SK-N-SH (cell line): Measurements from ENCODE around the gene NFIA. TPM values are rescaled to one million over a fixed set of nuclear protein-coding genes. Genes with fewer than 3 reads are reported as not detected.
A peak's percentile ranks its signal among the peaks of the same experiment; 100 is the strongest.

Experiments used
- CTCF ChIA-PET: fragments of 300-600, 350-600 bp; formaldehyde crosslinking; extraction: SDS; loops from one replicate; lab custom pipeline; 2021; lab: Yijun Ruan, JAX
- POLR2A ChIA-PET: fragments of 350-600 bp; sonication (Branson Sonifier 250); formaldehyde crosslinking; extraction: SDS; loops from one replicate; lab custom pipeline; 2020; ENCODE audit warnings: antibody characterized with exemption, inconsistent platforms; lab: Yijun Ruan, JAX
- DNase-seq: peaks from one replicate; pipeline ENCODE4 v3.0.0; 2012
- H2AFZ ChIP-seq: fragments of 200-600 bp; sonication (generic); 2 replicates; pipeline ENCODE4 v1.8.1; 2016; ENCODE audit warnings: antibody characterized with exemption, mild to moderate bottlenecking, low read depth
- H3F3A ChIP-seq: fragments of 200-600 bp; sonication (generic); replicated peaks from 2 replicates; pipeline ENCODE3; 2016; ENCODE audit warnings: antibody characterized with exemption, mild to moderate bottlenecking; ENCODE audit not compliant: insufficient read depth
- H3K27ac ChIP-seq, 2 experiments: fragments of 200-500 bp in 1 of 2; fragments of 200-600 bp in 1 of 2; sonication (Bioruptor generic) in 1 of 2; sonication (generic), shearing (Covaris generic) in 1 of 2; 2 replicates each; pipeline versions ENCODE4 v1.5.1 to v1.6.1; 2014 to 2016; ENCODE audit warnings: low read depth in 2 of 2, inconsistent platforms in 1 of 2, low read length in 1 of 2, mild to moderate bottlenecking in 1 of 2, mixed read lengths in 1 of 2
- H3K27me3 ChIP-seq: fragments of 200-600 bp; sonication (generic), shearing (Covaris generic); 2 replicates; pipeline ENCODE4 v1.6.1; 2016; ENCODE audit warnings: mixed run types; ENCODE audit not compliant: insufficient read depth
- H3K36me3 ChIP-seq, 2 experiments: fragments of 200-500 bp in 1 of 2; fragments of 200-600 bp in 1 of 2; sonication (Bioruptor generic) in 1 of 2; sonication (generic) in 1 of 2; replicated peaks in 1 of 2; 2 replicates each; pipeline versions ENCODE3 to v1.5.1; 2014 to 2016; ENCODE audit warnings: low read length in 1 of 2, mild to moderate bottlenecking in 1 of 2; ENCODE audit not compliant: insufficient read depth in 2 of 2, control insufficient read depth in 1 of 2
- H3K4me1 ChIP-seq, 2 experiments: fragments of 200-500 bp in 1 of 2; fragments of 200-600 bp in 1 of 2; sonication (Bioruptor generic) in 1 of 2; sonication (generic), shearing (Covaris generic) in 1 of 2; 2 replicates each; pipeline versions ENCODE4 v1.5.1 to v1.6.1; 2014 to 2016; ENCODE audit warnings: low read depth in 1 of 2, low read length in 1 of 2, mixed run types in 1 of 2; ENCODE audit not compliant: insufficient read depth in 2 of 2, control insufficient read depth in 1 of 2
- H3K4me2 ChIP-seq: fragments of 200-600 bp; sonication (generic), shearing (Covaris generic); 2 replicates; pipeline ENCODE4 v1.6.1; 2017; ENCODE audit warnings: mixed run types
- H3K4me3 ChIP-seq, 2 experiments: fragments of 200-500 bp in 1 of 2; fragments of 200-600 bp in 1 of 2; sonication (Bioruptor generic) in 1 of 2; sonication (generic), shearing (Covaris generic) in 1 of 2; 2 replicates each; pipeline versions ENCODE4 v1.5.1 to v1.8.1; 2014 to 2016; ENCODE audit warnings: low read depth in 2 of 2, inconsistent platforms in 1 of 2, low read length in 1 of 2, mild to moderate bottlenecking in 1 of 2, mixed read lengths in 1 of 2, moderate library complexity in 1 of 2
- H3K79me2 ChIP-seq: fragments of 200-600 bp; sonication (generic); 2 replicates; pipeline ENCODE4 v1.8.1; 2017; ENCODE audit warnings: mild to moderate bottlenecking; ENCODE audit not compliant: insufficient read depth
- H3K9ac ChIP-seq: fragments of 200-600 bp; sonication (generic); 2 replicates; pipeline ENCODE4 v1.6.1; 2017; ENCODE audit warnings: mixed run types
- H3K9me2 ChIP-seq: fragments of 200-600 bp; sonication (generic); 2 replicates; pipeline ENCODE4 v1.6.1; 2017; ENCODE audit warnings: mixed run types
- H3K9me3 ChIP-seq: fragments of 200-600 bp; sonication (generic); 2 replicates; pipeline ENCODE4 v1.6.1; 2017; ENCODE audit warnings: mixed run types, mild to moderate bottlenecking, moderate library complexity
- H4K20me1 ChIP-seq: fragments of 200-600 bp; sonication (generic); 2 replicates; pipeline ENCODE4 v1.6.1; 2017; ENCODE audit warnings: mild to moderate bottlenecking, mixed run types; ENCODE audit not compliant: insufficient read depth
- CTCF ChIP-seq: fragments of 200-600 bp; sonication (generic); IDR thresholded peaks from 2 replicates; pipeline ENCODE4 v1.6.1; 2017; ENCODE audit warnings: antibody characterized with exemption, mild to moderate bottlenecking, moderate library complexity
- ELF1 ChIP-seq: IDR thresholded peaks from 2 replicates; pipeline ENCODE4 v1.4.0; 2012
- FOXM1 ChIP-seq: IDR thresholded peaks from 2 replicates; pipeline ENCODE4 v1.4.0; 2012; ENCODE audit warnings: low read depth, mild to moderate bottlenecking
- JUND ChIP-seq: IDR thresholded peaks from 2 replicates; pipeline ENCODE4 v1.4.0; 2012
- MEF2A ChIP-seq: IDR thresholded peaks from 2 replicates; pipeline ENCODE4 v1.4.0; 2012; ENCODE audit warnings: low read depth, borderline replicate concordance
- PBX3 ChIP-seq: IDR thresholded peaks from 2 replicates; pipeline ENCODE4; 2012
- POLR2AphosphoS5 ChIP-seq: IDR thresholded peaks from 2 replicates; pipeline ENCODE4 v1.6.1; 2012; ENCODE audit warnings: low read depth, low read length
- RAD21 ChIP-seq: IDR thresholded peaks from 2 replicates; pipeline ENCODE4 v1.6.1; 2012; ENCODE audit warnings: mild to moderate bottlenecking, low read length
- RCOR1 ChIP-seq: fragments of 150-350 bp; IDR thresholded peaks from 2 replicates; pipeline ENCODE4 v1.6.1; 2017; ENCODE audit warnings: antibody characterized with exemption, low read length
- RXRA ChIP-seq: IDR thresholded peaks from 2 replicates; pipeline ENCODE4 v1.4.0; 2012; ENCODE audit warnings: low read depth, mild to moderate bottlenecking, borderline replicate concordance
- SMC3 ChIP-seq: IDR thresholded peaks from 2 replicates; pipeline ENCODE4 v1.6.1; 2012; ENCODE audit warnings: low read depth, low read length, improper control_type of control experiment
- TEAD4 ChIP-seq: IDR thresholded peaks from 2 replicates; pipeline ENCODE4 v1.4.0; 2012; ENCODE audit warnings: mild to moderate bottlenecking, borderline replicate concordance; ENCODE audit not compliant: insufficient read depth
- USF1 ChIP-seq: IDR thresholded peaks from 2 replicates; pipeline ENCODE4 v1.4.0; 2012; ENCODE audit warnings: low read depth, borderline replicate concordance
- ZBTB33 ChIP-seq: IDR thresholded peaks from 2 replicates; pipeline ENCODE4 v1.4.0; 2012; ENCODE audit warnings: low read depth, borderline replicate concordance
- WGBS: methylation state at CpG from one replicate; pipeline ENCODE4 v1.1.6; 2017; ENCODE audit warnings: low lambda C conversion rate; 5-methylcytosine and 5-hydroxymethylcytosine counted together
- polyA plus RNA-seq, 3 experiments: library from polyadenylated mRNA; depleted of rRNA; stranded (reverse); fragments of >200 nt; gene quantifications; 2 replicates each; pipeline ENCODE4 v1.2.3, GENCODE V29; 2012

The NFIA gene
- polyA plus RNA-seq, 1 of the 3 experiments (the other 2 are of a cell fraction): 3.3 TPM

- Histone ChIP-seq H3K79me2 (no peaks in the 10 kb centered on the region), H3K27me3 (no peaks in the 10 kb centered on the region), H3K9me3 (no peaks in the 10 kb centered on the region), H3K36me3 (no peaks in the 10 kb centered on the region), H3K4me2 (no peak overlapping the region), H3K27ac (peak overlapping the region; percentile 59 to 61; a peak in 3 of 4 replicates), H3K9me2 (no peaks in the 10 kb centered on the region), H3K4me1 (peaks cover 18 to 25% of the 10 kb centered on the region in 2 experiments; a peak in 3 of 4 replicates), H4K20me1 (no peaks in the 10 kb centered on the region), H2AFZ (no peak overlapping the region), H3K4me3 (no peak overlapping the region), H3K9ac (no peak overlapping the region), H3F3A (peaks cover 16% of the 10 kb centered on the region)
- ChIA-PET CTCF (interaction anchor here (0.6 to 3.7 kb wide), 18 partner anchors 16 to 1361 kb away, joined by 3 to 24 read pairs (median 3); no protein-coding TSS in a partner anchor), POLR2A (no interaction called here)
- TF ChIP-seq SMC3 (peak; percentile 30; the same call in 1 of the 2 replicates), FOXM1 (no peak), USF1 (no peak), RAD21 (peak; percentile 47), RXRA (no peak), CTCF (peak; percentile 31; the same call in 1 of the 2 replicates), MEF2A (no peak)
- no peak for DNase-seq
- 92% methylated on average over 3 of the region's 3 CpGs for WGBS
These were observed 254.7 kb downstream of the NFIA start for GRCh38 chr1:61337037-61337436.

- no peaks in the 10 kb centered on the region for H3K27me3 ChIP-seq
- WGBS: 76% methylated on average over 1 of the region's 1 CpG
- H3K9ac ChIP-seq: peak overlapping the region; percentile 48; the same call in 1 of the 2 replicates
- peak overlapping the region in 1 of 2 experiments; percentile 18; a peak in 1 of 4 replicates for H3K4me3 ChIP-seq
- peaks cover 16% of the 10 kb centered on the region for H3F3A ChIP-seq
- H3K36me3 ChIP-seq: no peaks in the 10 kb centered on the region
- ChIA-PET POLR2A (no interaction called here), CTCF (interaction anchor here (0.6 to 3.7 kb wide), 28 partner anchors 10 to 1361 kb away, joined by 3 to 24 read pairs (median 3); no protein-coding TSS in a partner anchor)
- no peaks in the 10 kb centered on the region for H3K9me3 ChIP-seq
- no peaks in the 10 kb centered on the region for H3K9me2 ChIP-seq
- no peaks in the 10 kb centered on the region for H3K79me2 ChIP-seq
- peaks cover 16 to 25% of the 10 kb centered on the region in 2 experiments; a peak in 3 of 4 replicates for H3K4me1 ChIP-seq
- TF ChIP-seq TEAD4 (no peak), POLR2AphosphoS5 (no peak), ELF1 (no peak), ZBTB33 (no peak), CTCF (0 out of 2 replicates have a peak, but pooled peaks have one; percentile 0), JUND (no peak), PBX3 (no peak), RCOR1 (no peak)
- no peaks in the 10 kb centered on the region for H4K20me1 ChIP-seq
- no peak for DNase-seq
- peak overlapping the region; percentile 61 for H3K4me2 ChIP-seq
- peak overlapping the region; percentile 38 for H2AFZ ChIP-seq
- H3K27ac ChIP-seq: peak overlapping the region; percentile 59 to 61
These were observed 255.1 kb downstream of the NFIA start for GRCh38 chr1:61337441-61337951.
